Aorta (tissue), 5 donors: ENCODE results near the gene A2ML1. TPM values are rescaled to one million over a fixed set of nuclear protein-coding genes. Genes with fewer than 3 reads are reported as not detected.

Source experiments
- ATAC-seq: fragments of 200-7000 bp; cut with Tn5 transposase; one replicate; pipeline ENCODE4 v1.9.1; 2022; ENCODE audit warnings: moderate library complexity; ENCODE audit not compliant: low FRiP score
- DNase-seq, 2 donors: peaks; one replicate each; pipeline ENCODE4 v3.0.0-alpha.2; 2020
- H3K27ac ChIP-seq, 2 donors: one replicate each; pipeline ENCODE4 v1.5.1; 2013; ENCODE audit warnings: low read length in 2 of 2, mild to moderate bottlenecking in 2 of 2, moderate library complexity in 2 of 2, control low read depth in 1 of 2, inconsistent platforms in 1 of 2, low read depth in 1 of 2
- H3K27me3 ChIP-seq, 2 donors: one replicate each; pipeline ENCODE4 v1.6.1; 2013; ENCODE audit warnings: control low read depth in 1 of 2, low read length in 1 of 2, mild to moderate bottlenecking in 1 of 2, moderate library complexity in 1 of 2; ENCODE audit not compliant: insufficient read depth in 2 of 2, control insufficient read depth in 1 of 2
- H3K36me3 ChIP-seq, 2 donors: one replicate each; pipeline ENCODE4 v1.6.1; 2013; ENCODE audit warnings: control low read depth in 1 of 2, low read length in 1 of 2, mild to moderate bottlenecking in 1 of 2; ENCODE audit not compliant: insufficient read depth in 2 of 2, control insufficient read depth in 1 of 2
- H3K4me1 ChIP-seq, 2 donors: one replicate each; pipeline ENCODE4 v1.6.1; 2013; ENCODE audit warnings: low read length in 2 of 2, control low read depth in 1 of 2, mild to moderate bottlenecking in 1 of 2, moderate library complexity in 1 of 2; ENCODE audit not compliant: insufficient read depth in 2 of 2, control insufficient read depth in 1 of 2
- H3K4me3 ChIP-seq, 2 donors: one replicate each; pipeline ENCODE4 v1.5.1; 2013; ENCODE audit warnings: low read length in 2 of 2, control low read depth in 1 of 2, mild to moderate bottlenecking in 1 of 2
- H3K9me3 ChIP-seq: one replicate; pipeline ENCODE4 v1.6.1; 2013; ENCODE audit warnings: mild to moderate bottlenecking, low read length; ENCODE audit not compliant: control insufficient read depth
- WGBS, 2 donors: extraction: QIAGEN DNeasy Blood & Tissue Kit; methylation state at CpG; one replicate each; pipeline ENCODE4 v1.1.7; 2013; 5-methylcytosine and 5-hydroxymethylcytosine counted together
- intact Hi-C, 2 donors: fragments of 100-400 bp; cut with DNase I; formaldehyde crosslinking; loops; one replicate each; pipeline versions ENCODE4 v1.14.2 to v1.15.0; 2022
- polyA plus RNA-seq, 2 donors: library from polyadenylated mRNA; stranded (reverse); fragments of 200-250 nt; gene quantifications; one replicate each; pipeline ENCODE4 v1.2.3, GENCODE V29; 2013
- total RNA-seq, 2 donors: library from RNA; stranded (reverse); fragmentation: NEBNext Ultra II Directional; extraction: Animal tissue kit (Norgen Biotek cat#: 25700); gene quantifications; one replicate each; pipeline ENCODE4 v1.2.1, GENCODE V29; 2021
- donor health status: healthy with polysubstance abuse.
- donor health status: Bipolar disorder and iron deficiency.
- donor health status: DM: no; HTN: no; CAD: no.
- donor health status: DM: no; HTN: no; CAD: no.
- donor health status: DM: yes; HTN: yes; CAD: no.

A2ML1 gene
- total and polyA plus RNA-seq, 4 donors: 0.06 to 0.63 (median 0.21) TPM

GRCh38 chr12:8922544-8922943 is 100.1 kb downstream of the A2ML1 start:
- Histone ChIP-seq H3K4me3 (no peak overlapping the region), H3K4me1 (no peaks in the 10 kb centered on the region), H3K9me3 (no peaks in the 10 kb centered on the region), H3K27me3 (no peaks in the 10 kb centered on the region), H3K27ac (no peak overlapping the region), H3K36me3 (peaks cover 0 to 6% of the 10 kb centered on the region in 2 donors)
- intact Hi-C loops: no loop called here
- WGBS, 2 donors: 92 to 95% methylated on average over 5 of the region's 5 CpGs
- DNase-seq (no peak), ATAC-seq (no peak)

Other genes with a start within 250 kb of the A2ML1 start
- under 1 TPM in 1 of 2 donors, not detected in 1; 0.39 TPM for gene AICDA, start 209.8 kb upstream of the A2ML1 start, total RNA-seq
- gene AICDA, start 209.8 kb upstream of the A2ML1 start, polyA plus RNA-seq: 1 to 10 TPM in 1 of 2 donors, under 1 TPM in 1; 0.23 to 1.1 TPM
- 100 to 1,000 TPM in 1 of 2 donors, 10 to 100 TPM in 1; 59.7 to 470 TPM for gene MFAP5, start 159.8 kb upstream of the A2ML1 start, total RNA-seq
- 10 to 100 TPM in 1 of 2 donors, under 1 TPM in 1; 0.67 to 11.8 TPM for gene MFAP5, start 159.8 kb upstream of the A2ML1 start, polyA plus RNA-seq
- 100 to 1,000 TPM in 1 of 2 donors, 10 to 100 TPM in 1; 76.2 to 100 TPM for gene RIMKLB, start 124.6 kb upstream of the A2ML1 start, total RNA-seq
- 100 to 1,000 TPM in 1 of 2 donors, 10 to 100 TPM in 1; 42.6 to 117 TPM for gene RIMKLB, start 124.6 kb upstream of the A2ML1 start, polyA plus RNA-seq
- gene PHC1, start 91.9 kb downstream of the A2ML1 start, total RNA-seq: 10 to 100 TPM; 43.7 to 44.0 TPM
- gene PHC1, start 91.9 kb downstream of the A2ML1 start, polyA plus RNA-seq: 10 to 100 TPM; 10.5 to 58.3 TPM
- 100 to 1,000 TPM in 1 of 2 donors, 10 to 100 TPM in 1; 82.9 to 105 TPM for gene M6PR, start 127.0 kb downstream of the A2ML1 start, total RNA-seq
- 10 to 100 TPM; 38.6 to 51.0 TPM for gene M6PR, start 127.0 kb downstream of the A2ML1 start, polyA plus RNA-seq
- 1 to 10 TPM; 4.1 to 4.5 TPM for gene KLRG1, start 166.9 kb downstream of the A2ML1 start, total RNA-seq
- 1 to 10 TPM in 1 of 2 donors, under 1 TPM in 1; 0.88 to 2.9 TPM for gene KLRG1, start 166.9 kb downstream of the A2ML1 start, polyA plus RNA-seq